GM21737 (cell line): ENCODE measurements around the gene ARL15.
A peak's percentile ranks its signal among the peaks of the same experiment; 100 is the strongest.

ENCODE experiments used
- ATAC-seq: cut with Tn5 transposase; IDR thresholded peaks from one replicate; pipeline ENCODE4 v1.9.1; 2021; ENCODE audit warnings: mild to moderate bottlenecking, moderate library complexity; ENCODE audit not compliant: unreplicated experiment

Gene ARL15

GRCh38 chr5:54162184-54162583, 148.2 kb downstream of the ARL15 start:
- no peak for ATAC-seq

GRCh38 chr5:54160329-54160728, 150.0 kb downstream of the ARL15 start:
- no peak for ATAC-seq

DNA sequence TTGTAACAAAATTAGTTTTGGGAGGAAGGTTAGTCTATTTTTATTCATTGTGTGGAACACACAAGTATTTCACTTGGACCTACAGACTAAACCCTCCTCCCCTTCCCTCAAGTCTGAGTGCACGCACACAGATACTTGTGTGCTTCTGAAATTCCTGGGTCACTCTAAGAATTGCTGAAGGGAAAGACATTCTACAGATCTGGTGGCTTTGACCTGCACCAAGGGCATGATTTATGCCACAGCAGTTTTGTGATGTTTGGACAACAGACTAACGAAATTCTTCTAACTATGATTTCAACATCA, 150.5 kb downstream of the ARL15 start:
- no peak for ATAC-seq

- ATAC-seq: peak; percentile 65
Observed at GRCh38 chr5:54159153-54159892, 151.1 kb downstream of the ARL15 start.

DNA sequence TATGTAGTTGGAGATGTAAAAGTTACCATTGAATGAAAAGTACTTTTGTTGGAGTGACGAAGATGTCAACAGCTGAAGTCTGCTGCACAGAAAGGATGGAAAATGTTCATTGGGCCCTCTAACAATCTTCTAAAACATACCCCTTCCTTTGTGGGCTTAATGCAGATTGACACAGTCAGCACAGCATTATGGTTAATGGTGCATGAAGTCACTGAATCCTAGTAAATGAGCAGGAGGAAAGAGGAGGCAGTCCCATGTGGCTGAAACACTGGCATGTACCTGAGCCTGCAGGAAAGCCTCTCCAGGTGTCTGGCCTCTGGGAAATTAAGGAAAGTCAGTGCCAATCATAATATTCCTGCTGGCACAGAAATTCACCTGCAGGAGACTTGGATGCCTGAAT, 153.8 kb downstream of the ARL15 start:
- no peak for ATAC-seq

- ATAC-seq: no peak
Observed at GRCh38 chr5:54150841-54151240, 159.5 kb downstream of the ARL15 start.

GRCh38 chr5:54148858-54149257, 161.5 kb downstream of the ARL15 start:
- ATAC-seq: no peak

- no peak for ATAC-seq
Observed at GRCh38 chr5:54148067-54148845, 162.1 kb downstream of the ARL15 start.

- ATAC-seq: no peak
Observed at GRCh38 chr5:54146916-54147315, 163.5 kb downstream of the ARL15 start.

- no peak for ATAC-seq
Observed at GRCh38 chr5:54146390-54146789, 164.0 kb downstream of the ARL15 start.

DNA sequence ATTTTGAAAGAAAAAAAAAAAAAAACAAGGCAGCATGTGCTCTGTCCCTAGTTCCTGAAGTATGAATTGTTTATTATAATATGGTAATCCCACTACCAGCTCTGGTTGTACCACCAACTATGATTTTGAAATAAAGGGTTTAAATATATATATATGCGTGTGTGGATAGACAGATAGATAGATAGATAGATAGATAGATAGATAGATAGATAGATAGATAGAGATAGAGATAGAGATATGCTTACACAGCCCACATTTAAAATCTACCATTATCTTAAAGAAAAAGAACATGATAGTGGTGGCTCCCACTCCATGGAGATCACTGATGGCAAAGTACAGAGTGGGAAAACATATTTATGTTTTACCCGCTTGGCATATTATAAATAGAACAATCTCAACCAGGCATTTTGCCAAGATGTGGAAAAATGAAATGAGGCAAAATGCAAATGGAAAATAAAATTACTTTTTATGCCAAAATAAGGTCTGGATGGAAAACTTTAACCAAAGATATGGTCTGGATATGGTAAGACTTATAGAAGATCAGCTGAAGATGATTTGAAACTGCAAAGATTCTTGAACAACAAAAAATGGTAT, 170.0 kb downstream of the ARL15 start:
- ATAC-seq: no peak

- ATAC-seq: no peak
Observed at GRCh38 chr5:54136516-54137440, 173.6 kb downstream of the ARL15 start.

GRCh38 chr5:54135042-54135441, 175.3 kb downstream of the ARL15 start:
- ATAC-seq: no peak

DNA sequence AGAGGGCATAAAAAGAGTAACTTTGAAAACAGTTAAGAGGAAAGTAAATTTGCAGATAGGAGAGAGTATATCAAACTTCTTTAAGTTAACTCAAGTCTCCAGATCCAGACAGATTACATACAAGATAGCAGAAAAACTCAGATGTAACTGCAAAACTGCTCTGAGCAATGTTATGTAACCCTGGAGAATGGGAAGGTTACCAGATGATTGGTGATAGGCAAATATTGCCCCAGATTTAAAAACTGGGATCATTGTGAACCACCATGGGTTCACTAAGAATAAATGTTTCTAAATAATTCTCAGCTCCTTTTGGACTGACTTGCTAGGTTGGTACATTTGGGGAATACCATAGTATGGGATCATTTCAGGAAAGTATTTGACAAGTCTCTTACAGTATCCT, 176.5 kb downstream of the ARL15 start:
- ATAC-seq: no peak

GRCh38 chr5:54120473-54120872, 189.9 kb downstream of the ARL15 start:
- ATAC-seq: no peak

GRCh38 chr5:54117957-54118356, 192.4 kb downstream of the ARL15 start:
- no peak for ATAC-seq

DNA sequence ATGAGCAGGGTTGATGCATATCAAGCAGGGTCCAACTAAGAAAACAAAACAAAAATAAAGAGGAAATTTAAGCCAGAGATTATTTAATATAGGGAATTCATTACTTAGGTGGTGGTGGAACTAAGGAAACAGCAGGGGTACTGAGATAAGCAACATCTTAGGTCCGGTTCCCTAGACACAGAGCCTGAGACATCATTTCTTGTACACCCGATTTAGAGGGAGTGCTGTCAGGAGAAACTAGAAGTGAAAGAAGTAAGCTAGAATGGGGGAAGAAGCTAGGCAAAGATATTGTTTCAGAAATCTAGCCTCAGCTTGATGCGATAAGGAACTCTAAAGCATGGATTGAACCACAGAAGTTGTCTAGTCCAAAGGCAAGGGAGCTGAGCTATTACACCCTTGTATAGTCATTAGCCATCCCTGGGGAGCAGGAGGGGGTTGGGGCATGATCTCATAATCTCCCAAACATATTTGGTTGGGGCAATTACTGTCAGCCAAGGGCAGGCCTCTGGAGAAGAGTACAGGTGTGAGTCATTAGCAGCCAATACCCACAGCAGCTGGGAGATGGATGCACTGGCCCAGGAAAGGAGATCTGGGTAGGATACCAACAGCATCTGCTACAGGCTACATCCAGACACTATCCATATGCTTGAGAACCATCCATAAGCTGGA, 194.5 kb downstream of the ARL15 start:
- no peak for ATAC-seq

GRCh38 chr5:54113060-54113459, 197.3 kb downstream of the ARL15 start:
- no peak for ATAC-seq

- ATAC-seq: no peak
Observed at GRCh38 chr5:54109626-54110330, 200.6 kb downstream of the ARL15 start.

GRCh38 chr5:54108136-54108535, 202.2 kb downstream of the ARL15 start:
- ATAC-seq: no peak
